ENCODE data around the gene RGCC. TPM values are rescaled to one million over a fixed set of nuclear protein-coding genes. Genes with fewer than 3 reads are reported as not detected.

Gene RGCC
- total and polyA plus RNA-seq, 2 donors (not counting 3 experiments of a cell fraction or from before 2014, with no cell fraction given): 112 to 138 TPM

DNA sequence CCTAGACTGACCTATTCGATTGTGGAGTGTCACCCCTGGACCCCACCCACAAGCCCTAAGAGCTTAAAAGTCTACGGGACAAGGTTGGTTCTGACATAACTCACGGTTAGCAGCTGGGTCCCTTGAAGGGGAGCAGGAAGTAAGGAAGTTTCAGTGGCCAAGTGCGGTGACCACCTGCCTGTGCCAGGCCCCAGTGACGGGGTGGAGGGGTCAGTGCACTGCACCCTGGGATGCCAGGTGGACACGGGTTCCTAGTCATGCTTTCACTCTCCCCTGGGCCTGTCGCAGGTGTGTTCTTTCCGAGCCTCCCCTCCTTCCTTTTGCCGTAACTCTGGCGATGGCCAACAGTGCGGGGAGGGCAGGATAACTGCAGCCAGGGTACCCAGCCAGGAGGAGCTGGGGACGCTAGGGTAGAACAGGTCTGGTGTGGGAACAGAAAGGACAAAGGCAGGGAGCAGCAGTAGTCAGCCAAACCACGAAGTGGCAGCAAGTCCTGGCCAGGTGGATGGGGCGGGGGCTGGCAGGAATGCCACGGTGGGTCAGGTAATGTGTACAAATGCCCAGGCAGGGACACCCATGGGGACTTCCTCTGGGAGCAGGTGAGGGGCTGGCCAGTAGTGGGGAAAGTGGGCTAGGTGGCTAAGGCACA is 58.3 kb downstream of the RGCC start:
- no peak for FAIRE-seq

More for the DNA sequence above, 58.3 kb downstream of the RGCC start:
- H3K36me3 ChIP-seq (ENCODE audit: control insufficient read depth in 2 of 2, extremely low read depth in 1 of 2, insufficient read depth in 2 of 2, low read length in 2 of 2): no peaks in the 10 kb centered on the region
- H3K9me1 ChIP-seq (replicated peaks; ENCODE audit: control insufficient read depth, extremely low read depth, insufficient read depth, low read length): no peaks in the 10 kb centered on the region
- H3K9me3 ChIP-seq (replicated peaks; ENCODE audit: control insufficient read depth, insufficient read depth, low read length): no peaks in the 10 kb centered on the region
- H3K4me2 ChIP-seq (ENCODE audit: insufficient read depth, low read length): no peak overlapping the region
- no TSS peak for BruUV-seq (replicated peaks)
- H3K4me3 ChIP-seq (replicated peaks in 1 of 3; ENCODE audit: insufficient read depth in 1 of 3, low read depth in 1 of 3, low read length in 3 of 3): no peak overlapping the region
- peaks cover 2% of the 10 kb centered on the region in 2 experiments for H3K27me3 ChIP-seq (ENCODE audit: control insufficient read depth in 2 of 2, insufficient read depth in 2 of 2, low read length in 2 of 2)
- no peak overlapping the region for H3K27ac ChIP-seq (ENCODE audit: insufficient read depth, low read depth, low read length)
- POLR2A ChIA-PET: no interaction called here
- no peak overlapping the region for H3K9ac ChIP-seq (replicated peaks; ENCODE audit: extremely low read depth, insufficient read depth, low read length)
- CTCF ChIA-PET: no interaction called here
- dilution Hi-C loops (cut with MboI; ENCODE audit: extremely low pct_ligation_motif_present, low sequenced_read_pairs): no loop called here
- TF ChIP-seq MYC (IDR thresholded peaks at IDR 0.05; ENCODE audit: low read depth, low read length) (no peak), CTCF (IDR thresholded peaks at IDR 0.05; ENCODE audit: extremely low read depth in 1 of 2, insufficient read depth in 1 of 2, low read depth in 1 of 2, low read length in 2 of 2) (no peak), JUN (IDR thresholded peaks at IDR 0.05; ENCODE audit: borderline replicate concordance, insufficient read depth, insufficient read length, low read depth) (no peak), FOS (IDR thresholded peaks at IDR 0.05; ENCODE audit: borderline replicate concordance, insufficient read depth, low read length) (no peak), POLR2AphosphoS5 (IDR thresholded peaks at IDR 0.05; ENCODE audit: insufficient read depth, low read depth, low read length) (no peak), GATA2 (IDR thresholded peaks at IDR 0.05; ENCODE audit: insufficient read depth, insufficient read length, low read depth, low read length) (no peak), POLR2A (IDR thresholded peaks at IDR 0.05; ENCODE audit: low read depth, low read length) (no peak), EZH2 (IDR thresholded peaks at IDR 0.05; ENCODE audit: borderline replicate concordance, low read depth, low read length, severe bottlenecking) (no peak), MAX (IDR thresholded peaks at IDR 0.05; ENCODE audit: insufficient read depth, insufficient read length) (no peak)
- H2AFZ ChIP-seq (ENCODE audit: low read depth, low read length): no peak overlapping the region
- DNase-seq (ENCODE audit: low read depth, low spot score): no peak
- no peaks in the 10 kb centered on the region for H3K79me2 ChIP-seq (ENCODE audit: control insufficient read depth, insufficient read depth, low read length)
- intact Hi-C loops (cut with micrococcal nuclease): no loop called here
- no peaks in the 10 kb centered on the region for H4K20me1 ChIP-seq (replicated peaks; ENCODE audit: control insufficient read depth, extremely low read depth, insufficient read depth, low read length)
- no peaks in the 10 kb centered on the region for H3K4me1 ChIP-seq (ENCODE audit: control insufficient read depth, extremely low read depth, insufficient read depth, low read length)
